Stimulated activated CD4-positive, alpha-beta T cell treated with anti-CD3 and anti-CD28 coated beads, Interleukin-1b, Interleukin-23, amount 100 ng/mL, for 1 hour (primary cell): Measurements from ENCODE around the gene STOML2.

ENCODE experiments used
- DNase-seq, 2 donors: peaks; one replicate each; pipeline ENCODE4 v3.0.0-alpha.2; 2020; ENCODE audit warnings: low read depth in 2 of 2

STOML2 gene

DNA sequence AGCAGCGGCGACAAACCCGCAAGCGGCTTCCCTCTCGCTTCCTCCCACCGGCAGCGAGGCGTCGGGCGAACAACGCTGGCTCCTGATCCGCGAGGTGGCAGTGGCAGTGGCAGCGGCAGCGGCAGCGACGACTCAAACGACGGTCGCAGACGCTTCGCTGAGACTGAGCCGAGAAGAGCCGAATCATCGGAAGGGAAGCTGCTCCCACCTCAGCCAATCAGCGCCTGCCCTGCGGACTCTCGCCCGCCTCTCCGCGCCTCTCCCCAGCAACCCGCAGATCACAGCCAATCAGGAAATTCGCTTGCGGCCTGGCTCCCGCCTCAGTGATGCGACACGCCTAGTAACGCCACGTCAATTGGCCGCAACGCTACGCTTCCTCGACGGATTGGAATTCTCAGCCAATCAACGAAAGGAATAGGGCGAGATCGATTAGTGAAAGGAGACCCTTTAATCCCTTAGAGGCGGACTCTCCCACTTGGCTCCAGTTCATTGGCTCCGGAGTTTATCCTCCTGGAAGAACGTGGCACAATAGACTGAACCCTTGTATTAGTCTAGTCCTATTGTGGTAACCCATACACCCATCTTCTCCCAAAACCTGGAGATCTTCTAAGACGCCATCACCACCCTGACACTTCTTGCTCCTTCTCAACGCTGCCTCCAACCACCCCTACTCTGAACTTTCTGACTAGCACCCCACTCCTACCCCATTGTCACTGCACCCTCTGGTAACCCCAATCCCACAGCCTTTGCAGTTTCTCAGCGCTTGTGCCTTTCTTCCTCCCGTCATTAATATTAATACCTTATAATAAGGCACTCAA is 30.3 kb downstream of the STOML2 start, which contains the start of gene VCP:
Gene VCP (minus strand): TSS at position 165 of the 818 bp plus-strand sequence. CDS start 272 bp downstream, outside the sequence.
- peak; percentile 85 to 91 for DNase-seq

DNA sequence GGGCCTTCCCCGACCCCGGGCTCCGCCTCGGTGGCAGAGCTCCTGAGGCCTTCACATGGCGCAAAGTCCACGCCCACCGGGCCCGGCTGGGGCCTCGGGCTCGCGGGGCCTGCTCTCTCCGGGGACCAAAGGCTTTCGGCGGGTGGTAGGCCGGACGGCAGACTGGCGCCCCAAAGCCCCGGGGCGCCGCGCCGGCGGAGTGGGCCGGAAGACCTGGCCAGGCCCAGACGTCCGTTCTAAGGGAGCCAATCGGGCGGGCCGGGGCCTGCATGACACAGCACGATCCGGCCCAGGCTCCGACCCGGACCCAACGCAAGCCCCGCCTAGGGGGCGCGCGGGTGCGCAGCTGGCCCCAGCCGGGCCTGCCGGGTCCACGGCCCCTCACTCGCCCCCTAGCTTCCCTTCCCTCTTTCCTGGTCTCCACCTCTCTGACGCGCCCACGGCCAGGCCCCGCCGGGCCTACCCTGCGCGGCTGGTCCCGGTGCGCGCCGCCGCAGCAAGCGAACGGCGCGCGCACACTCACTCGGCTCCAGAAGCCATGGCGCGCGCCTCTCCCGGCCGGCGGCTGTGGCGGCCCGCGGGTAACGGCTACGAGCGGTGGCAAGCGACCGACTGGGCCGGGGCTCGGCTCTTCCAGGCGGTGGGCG is 31.0 kb downstream of the STOML2 start:
- DNase-seq: peak; percentile 26 to 52

DNA sequence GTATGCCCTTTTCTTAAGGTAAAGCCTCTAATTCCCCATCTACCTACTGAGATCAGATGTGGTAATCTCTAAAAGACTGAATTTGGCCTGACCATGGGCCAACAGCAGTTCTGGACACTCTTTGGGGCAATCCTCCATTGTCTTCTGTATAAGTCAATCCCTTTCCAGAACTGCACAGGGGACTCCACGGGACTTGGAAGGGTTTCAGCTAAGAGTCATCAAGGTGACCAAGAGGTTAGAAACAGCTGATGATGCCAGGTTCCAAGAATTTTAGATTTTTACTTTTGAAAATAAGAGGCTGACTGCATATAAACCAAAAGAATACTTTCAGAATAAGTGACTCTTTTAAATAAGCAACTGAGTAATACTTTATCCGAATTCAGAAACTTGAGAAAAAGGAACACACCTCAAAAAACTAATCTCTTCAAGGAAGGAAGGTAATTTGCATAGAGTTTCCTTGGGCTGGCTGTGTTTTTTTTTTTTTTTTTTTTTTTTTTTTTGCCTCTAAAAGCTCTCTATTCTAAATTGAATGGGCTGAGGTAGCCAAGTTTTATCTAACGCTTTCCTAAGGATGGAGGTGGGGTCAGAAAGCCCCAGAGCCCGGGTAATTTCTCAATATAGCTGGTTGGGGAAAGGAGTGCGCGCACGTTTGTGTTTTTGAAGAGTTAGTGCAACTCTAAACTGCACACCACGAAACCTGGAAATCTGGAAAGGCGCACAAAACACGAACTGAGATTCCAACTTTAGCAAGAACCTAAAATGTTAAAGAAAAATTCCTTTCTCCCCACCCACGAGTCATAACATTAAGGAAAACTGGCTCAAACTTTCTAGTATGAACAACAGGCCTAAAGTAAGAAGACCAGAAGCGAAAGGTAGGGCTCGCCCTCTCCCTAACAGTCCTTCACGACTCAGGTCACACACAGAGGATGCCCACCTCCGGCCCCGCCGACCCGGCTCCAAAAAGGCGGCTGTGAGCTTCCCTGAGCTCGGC is 31.8 kb downstream of the STOML2 start:
- DNase-seq: no peak

DNA sequence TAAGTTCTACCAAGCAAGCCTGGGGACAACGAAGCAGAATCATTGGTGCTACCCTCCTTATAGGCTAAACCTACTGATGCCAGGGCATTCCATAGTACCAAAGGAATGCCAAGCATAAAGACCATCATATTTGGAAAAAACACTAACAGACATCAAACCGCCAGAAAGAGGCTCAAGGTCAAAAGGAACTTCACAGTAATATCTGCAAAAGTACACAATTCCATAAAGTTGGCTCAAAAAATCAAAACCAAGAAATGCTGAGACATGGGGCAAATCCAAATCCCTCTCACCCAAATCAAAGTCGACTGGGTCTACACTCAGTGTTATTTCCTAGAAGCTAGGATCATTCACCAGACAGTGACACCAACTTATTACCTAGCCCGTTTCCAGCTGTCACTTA is 33.9 kb downstream of the STOML2 start:
- DNase-seq: no peak

GRCh38 chr9:35067056-35067455 is 35.9 kb downstream of the STOML2 start:
- no peak for DNase-seq

- no peak for DNase-seq
Observed at GRCh38 chr9:35060548-35061207, 42.3 kb downstream of the STOML2 start.

- no peak for DNase-seq
Observed at GRCh38 chr9:35059438-35059837, 43.5 kb downstream of the STOML2 start.

DNA sequence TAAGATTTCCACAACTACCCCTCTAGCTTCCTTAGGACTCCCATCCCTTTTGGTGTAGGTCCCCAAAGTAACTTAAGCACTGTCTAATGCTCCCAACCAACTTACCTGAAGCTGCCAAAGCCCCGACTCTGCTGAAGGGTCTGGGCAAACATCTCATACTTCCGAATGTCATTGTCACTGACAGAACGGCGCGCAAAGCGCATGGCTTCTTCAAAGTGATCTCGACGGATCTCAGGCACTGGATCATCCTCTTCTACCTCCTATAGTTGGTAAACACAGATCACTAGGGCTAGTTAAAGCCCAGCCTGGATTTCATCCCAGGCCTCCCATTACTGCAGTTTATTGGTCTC is 45.7 kb downstream of the STOML2 start:
- DNase-seq: no peak

- DNase-seq: no peak
Observed at GRCh38 chr9:35056571-35057270, 46.2 kb downstream of the STOML2 start.

DNA sequence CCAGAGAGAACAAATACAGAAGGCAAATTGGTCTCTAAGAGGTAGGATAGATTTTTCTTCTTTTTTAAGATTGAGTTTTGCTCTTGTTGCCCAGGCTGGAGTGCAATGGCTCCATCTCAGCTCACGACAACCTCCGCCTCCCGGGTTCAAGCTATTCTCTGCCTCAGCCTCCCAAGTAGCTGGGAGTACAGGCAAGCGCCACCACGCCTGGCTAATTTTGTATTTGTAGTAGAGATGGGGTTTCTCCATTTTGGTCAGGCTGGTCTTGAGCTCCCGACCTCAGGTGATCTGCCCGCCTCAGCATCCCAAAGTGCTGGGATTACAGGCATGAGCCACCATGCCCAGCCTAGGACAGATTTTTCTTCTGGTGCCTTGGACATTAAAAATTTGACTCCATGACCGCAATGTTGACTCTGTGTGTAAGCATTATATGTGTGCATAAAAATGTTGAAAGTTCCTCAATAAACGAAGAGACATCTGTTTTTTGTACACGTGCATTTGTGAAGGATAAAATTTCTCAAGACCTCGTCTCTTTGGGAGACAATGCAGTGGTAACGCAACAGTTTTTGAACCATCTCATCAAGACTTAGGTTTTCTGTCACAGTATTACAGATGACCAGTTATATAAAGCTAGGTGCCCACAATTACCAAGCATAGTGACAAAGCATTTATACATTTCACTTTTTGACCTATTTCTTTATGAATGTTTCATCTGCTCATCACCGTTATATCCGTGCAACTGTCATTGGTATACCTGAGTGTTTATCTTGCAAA is 47.9 kb downstream of the STOML2 start:
- no peak for DNase-seq

GRCh38 chr9:35054185-35054835 is 48.6 kb downstream of the STOML2 start:
- DNase-seq: no peak

GRCh38 chr9:35051069-35051967 is 51.6 kb downstream of the STOML2 start:
- DNase-seq: peak; percentile 9 to 32
